Keratinocyte (primary cell): ENCODE data around the gene METTL25B.

ENCODE experiments used
- EZH2 ChIP-seq: IDR thresholded peaks from one replicate; pipeline ENCODE4 v1.6.1; 2012; ENCODE audit warnings: inconsistent platforms, mild to moderate bottlenecking, low read length, moderate library complexity
- TF ChIP-seq, protein P1 (sequence below), 3 experiments: IDR thresholded peaks in 1 of 3; conservative IDR thresholded peaks in 1 of 3; optimal IDR thresholded peaks in 1 of 3; 2 replicates in 2 of 3; 3 replicates in 1 of 3; pipeline versions ENCODE3 to v1.5.1; 2011; ENCODE audit warnings: low read length in 3 of 3, mild to moderate bottlenecking in 3 of 3, moderate library complexity in 2 of 3, control low read depth in 1 of 3, inconsistent platforms in 1 of 3; ENCODE audit not compliant: insufficient read depth in 2 of 3; ENCODE audit errors: extremely low read depth in 1 of 3

DNA sequence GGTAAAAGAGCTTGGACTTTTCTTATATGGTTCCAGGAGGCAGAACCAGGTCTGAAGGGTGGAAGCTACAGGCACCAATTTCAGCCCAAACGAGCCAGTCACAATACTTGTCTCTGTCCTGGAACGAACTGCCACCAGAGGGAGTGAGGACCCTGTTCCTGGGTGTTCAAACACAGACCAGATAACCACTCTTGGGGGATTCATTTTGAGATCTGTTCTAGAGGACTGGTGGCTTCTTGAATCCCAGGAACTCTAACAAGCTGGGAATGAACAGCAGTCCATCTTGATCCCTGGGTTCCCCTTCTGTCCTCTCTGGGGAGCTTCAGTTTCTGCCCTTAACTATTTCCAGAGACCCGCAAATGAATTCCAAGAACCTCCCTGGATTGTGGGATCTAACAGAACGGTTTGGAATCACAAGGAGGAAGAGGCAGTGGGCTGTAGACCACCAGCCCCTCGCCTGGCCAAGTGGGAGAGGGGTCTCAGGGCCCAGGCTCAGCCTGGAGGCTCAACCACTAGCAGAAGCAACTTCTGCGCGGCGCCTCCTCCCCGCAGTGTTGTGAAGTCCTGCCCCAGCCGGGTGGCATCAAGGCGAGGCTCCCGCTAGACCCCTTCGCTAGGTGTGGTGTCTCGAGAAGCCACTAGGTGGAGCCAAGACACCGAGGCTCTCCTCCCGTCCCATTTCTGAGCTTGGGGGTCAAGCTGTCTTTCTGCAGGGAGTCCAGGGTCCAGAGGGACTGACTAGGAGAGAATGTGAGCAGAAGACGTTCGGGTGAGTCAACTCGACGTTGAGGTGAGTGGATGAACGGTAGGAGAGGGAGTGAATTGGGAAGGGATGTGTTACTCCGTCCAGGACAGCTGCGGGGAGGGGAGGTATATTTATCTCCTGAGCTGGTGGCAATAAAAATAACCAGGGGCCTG lies 39.0 kb upstream of the METTL25B start:
- TF ChIP-seq, protein P1, sequence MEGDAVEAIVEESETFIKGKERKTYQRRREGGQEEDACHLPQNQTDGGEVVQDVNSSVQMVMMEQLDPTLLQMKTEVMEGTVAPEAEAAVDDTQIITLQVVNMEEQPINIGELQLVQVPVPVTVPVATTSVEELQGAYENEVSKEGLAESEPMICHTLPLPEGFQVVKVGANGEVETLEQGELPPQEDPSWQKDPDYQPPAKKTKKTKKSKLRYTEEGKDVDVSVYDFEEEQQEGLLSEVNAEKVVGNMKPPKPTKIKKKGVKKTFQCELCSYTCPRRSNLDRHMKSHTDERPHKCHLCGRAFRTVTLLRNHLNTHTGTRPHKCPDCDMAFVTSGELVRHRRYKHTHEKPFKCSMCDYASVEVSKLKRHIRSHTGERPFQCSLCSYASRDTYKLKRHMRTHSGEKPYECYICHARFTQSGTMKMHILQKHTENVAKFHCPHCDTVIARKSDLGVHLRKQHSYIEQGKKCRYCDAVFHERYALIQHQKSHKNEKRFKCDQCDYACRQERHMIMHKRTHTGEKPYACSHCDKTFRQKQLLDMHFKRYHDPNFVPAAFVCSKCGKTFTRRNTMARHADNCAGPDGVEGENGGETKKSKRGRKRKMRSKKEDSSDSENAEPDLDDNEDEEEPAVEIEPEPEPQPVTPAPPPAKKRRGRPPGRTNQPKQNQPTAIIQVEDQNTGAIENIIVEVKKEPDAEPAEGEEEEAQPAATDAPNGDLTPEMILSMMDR (optimal IDR thresholded peaks at IDR 0.05 in 1 of 3, IDR thresholded peaks at IDR 0.05 in 1 of 3, conservative IDR thresholded peaks at IDR 0.05 in 1 of 3; ENCODE audit: extremely low read depth in 1 of 3, insufficient read depth in 2 of 3, low read length in 3 of 3): peak; percentile 83 to 97 (median 90)
- TF ChIP-seq EZH2: no peak
